OCI-LY7 (cell line): Measurements from ENCODE around the gene CDC34. TPM values are rescaled to one million over a fixed set of nuclear protein-coding genes. Genes with fewer than 3 reads are reported as not detected.

ENCODE experiments used
- BruUV-seq: library from RNA; stranded (reverse); fragments of 400-500 nt; replicated peaks from 2 replicates; lab custom pipeline; 2021; lab: Mats Ljungman, UMichigan
- CTCF ChIA-PET: fragments of 300-600 bp; sonication (Branson Sonifier 250); formaldehyde crosslinking; loops from one replicate; lab custom pipeline; 2022; ENCODE audit warnings: antibody characterized with exemption; ENCODE audit not compliant: unreplicated experiment; lab: Charles Lee
- POLR2A ChIA-PET: fragments of 300-600 bp; sonication (Branson Sonifier 250); formaldehyde crosslinking; loops from one replicate; lab custom pipeline; 2022; ENCODE audit warnings: antibody characterized with exemption; lab: Charles Lee
- DNase-seq: peaks from one replicate; pipeline ENCODE4 v3.0.0-alpha.2; 2015; ENCODE audit warnings: low spot score
- H2AFZ ChIP-seq: fragments of 200-600 bp; sonication (generic), shearing (Covaris generic); 2 replicates; pipeline ENCODE4 v1.6.1; 2014; ENCODE audit warnings: mild to moderate bottlenecking, antibody characterized with exemption, low read length, moderate library complexity
- H3K27ac ChIP-seq: fragments of 200-600 bp; sonication (generic); 2 replicates; pipeline ENCODE4 v1.5.1; 2014; ENCODE audit warnings: mixed run types, low read depth, mild to moderate bottlenecking, moderate library complexity, low read length, inconsistent platforms; ENCODE audit not compliant: poor library complexity, severe bottlenecking
- H3K36me3 ChIP-seq: fragments of 200-600 bp; sonication (generic); 2 replicates; pipeline ENCODE4 v1.6.1; 2014; ENCODE audit warnings: mild to moderate bottlenecking, antibody characterized with exemption, low read length, moderate library complexity, mixed read lengths; ENCODE audit not compliant: insufficient read depth
- H3K4me1 ChIP-seq: fragments of 200-600 bp; sonication (generic); 2 replicates; pipeline ENCODE4 v1.5.1; 2014; ENCODE audit warnings: mild to moderate bottlenecking, low read length; ENCODE audit not compliant: insufficient read depth, poor library complexity, severe bottlenecking
- H3K4me2 ChIP-seq: fragments of 200-600 bp; sonication (generic); 2 replicates; pipeline ENCODE4 v1.6.1; 2014; ENCODE audit warnings: mild to moderate bottlenecking, low read length
- H3K4me3 ChIP-seq: fragments of 200-600 bp; sonication (generic); 2 replicates; pipeline ENCODE4 v1.5.1; 2014; ENCODE audit warnings: mild to moderate bottlenecking, low read depth, low read length; ENCODE audit not compliant: poor library complexity, severe bottlenecking
- H3K79me2 ChIP-seq: fragments of 200-600 bp; sonication (generic); 2 replicates; pipeline ENCODE4 v1.6.1; 2016; ENCODE audit warnings: low read depth, mild to moderate bottlenecking, low read length, moderate library complexity, mixed read lengths; ENCODE audit not compliant: insufficient read depth
- H3K9me2 ChIP-seq: fragments of 200-600 bp; sonication (generic); 2 replicates; pipeline ENCODE4 v1.6.1; 2016; ENCODE audit warnings: mild to moderate bottlenecking, low read length, mixed read lengths; ENCODE audit not compliant: insufficient read depth
- H3K9me3 ChIP-seq: fragments of 200-600 bp; sonication (generic); 2 replicates; pipeline ENCODE4 v1.6.1; 2014; ENCODE audit warnings: mild to moderate bottlenecking, mixed run types, low read length, mixed read lengths
- H4K20me1 ChIP-seq: fragments of 200-600 bp; sonication (generic); 2 replicates; pipeline ENCODE4 v1.6.1; 2014; ENCODE audit warnings: mild to moderate bottlenecking, antibody characterized with exemption, low read length, moderate library complexity, mixed read lengths; ENCODE audit not compliant: insufficient read depth
- CTCF ChIP-seq: fragments of 200-600 bp; sonication (generic); conservative IDR thresholded peaks from 2 replicates; pipeline ENCODE4 v1.5.1; 2014; ENCODE audit warnings: mild to moderate bottlenecking, antibody characterized with exemption, low read length, moderate library complexity, mixed read lengths
- EZH2phosphoT487 ChIP-seq: fragments of 200-600 bp; sonication (generic); IDR thresholded peaks from 2 replicates; pipeline ENCODE4 v1.6.1; 2018; ENCODE audit warnings: low read depth, borderline replicate concordance, mild to moderate bottlenecking, mixed run types, antibody characterized with exemption, low read length, moderate library complexity, mixed read lengths
- intact Hi-C: fragments of 100-400 bp; cut with micrococcal nuclease; formaldehyde crosslinking; loops from one replicate; pipeline ENCODE4 v1.10.0; 2022; ENCODE audit not compliant: unreplicated experiment
- total RNA-seq, 2 experiments: library from RNA; depleted of rRNA in 1 of 2; stranded (reverse); fragments of >200 nt in 1 of 2; shearing (Covaris generic) in 1 of 2; gene quantifications; 2 replicates each; pipeline ENCODE4 v1.2.3, GENCODE V29; 2014 to 2022

Gene CDC34
- total RNA-seq, 2 experiments from 2014 or later = 58.2 to 77.2 TPM

GRCh38 chr19:501646-502045 is 29.9 kb upstream of the CDC34 start:
- TF ChIP-seq EZH2phosphoT487 (no peak), CTCF (no peak)
- intact Hi-C loops = no loop called here
- H3K79me2 ChIP-seq = no peaks in the 10 kb centered on the region
- BruUV-seq = no TSS peak
- H3K4me2 ChIP-seq = no peak overlapping the region
- H3K27ac ChIP-seq = no peak overlapping the region
- H3K9me3 ChIP-seq = no peaks in the 10 kb centered on the region
- no peaks in the 10 kb centered on the region for H3K36me3 ChIP-seq
- peaks cover 12% of the 10 kb centered on the region for H3K4me1 ChIP-seq
- H2AFZ ChIP-seq = no peak overlapping the region
- H3K4me3 ChIP-seq = no peak overlapping the region
- POLR2A ChIA-PET = no interaction called here
- H4K20me1 ChIP-seq = no peaks in the 10 kb centered on the region
- no peak for DNase-seq
- no peaks in the 10 kb centered on the region for H3K9me2 ChIP-seq
- CTCF ChIA-PET = no interaction called here

- H4K20me1 ChIP-seq = no peaks in the 10 kb centered on the region
- no TSS peak for BruUV-seq
- no peaks in the 10 kb centered on the region for H3K9me2 ChIP-seq
- H3K9me3 ChIP-seq = no peaks in the 10 kb centered on the region
- no peak for DNase-seq
- TF ChIP-seq EZH2phosphoT487 = no peak
- no peak for TF ChIP-seq CTCF
- peaks cover 21% of the 10 kb centered on the region for H3K4me1 ChIP-seq
- H2AFZ ChIP-seq = no peak overlapping the region
- peaks cover 6% of the 10 kb centered on the region; the same call in 1 of the 2 replicates for H3K79me2 ChIP-seq
- no peak overlapping the region for H3K27ac ChIP-seq
- H3K36me3 ChIP-seq = no peaks in the 10 kb centered on the region; the same call in 1 of the 2 replicates
- CTCF ChIA-PET = interaction anchor here (0.5 kb wide), 1 partner anchor 26 kb away, joined by 8 read pairs; no protein-coding TSS in a partner anchor
- no peak overlapping the region for H3K4me3 ChIP-seq
- H3K4me2 ChIP-seq = no peak overlapping the region
- POLR2A ChIA-PET = no interaction called here
- intact Hi-C loops = no loop called here
Measured at GRCh38 chr19:504616-505015, 26.9 kb upstream of the CDC34 start.
